CD14-positive monocyte (primary cell): ENCODE measurements around the gene OR10H5. TPM values are rescaled to one million over a fixed set of nuclear protein-coding genes. Genes with fewer than 3 reads are reported as not detected.
"Not testable (repeated sequence)": the region's sequence is repeated elsewhere in the genome, so short reads cannot be mapped to it uniquely, and the experiment has no call there.

Source experiments
- DNase-seq, 3 donors: peaks; one replicate each; pipeline ENCODE4 v3.0.0-alpha.2; 2011 to 2022
- H2AFZ ChIP-seq: 2 replicates; pipeline ENCODE4 v1.6.0; 2012; ENCODE audit warnings: mild to moderate bottlenecking, low read depth, low read length, inconsistent platforms; ENCODE audit not compliant: insufficient read depth, poor library complexity, severe bottlenecking
- H3K27ac ChIP-seq, 2 donors: 1 replicate in 1 of 2; 2 replicates in 1 of 2; pipeline ENCODE4 v1.5.1; 2012 to 2013; ENCODE audit warnings: low read length in 2 of 2, control low read depth in 1 of 2, inconsistent platforms in 1 of 2, low read depth in 1 of 2, mild to moderate bottlenecking in 1 of 2
- H3K27me3 ChIP-seq, 2 donors: one replicate each; pipeline versions ENCODE4 v1.6.0 to v1.6.1; 2011 to 2013; ENCODE audit warnings: low read length in 2 of 2; ENCODE audit not compliant: control insufficient read depth in 2 of 2, insufficient read depth in 2 of 2
- H3K36me3 ChIP-seq, 2 donors: replicated peaks in 1 of 2; 1 replicate in 1 of 2; 2 replicates in 1 of 2; pipeline versions ENCODE4 v1.5.1 to v1.6.1; 2012 to 2013; ENCODE audit warnings: low read length in 2 of 2, control low read depth in 1 of 2, inconsistent platforms in 1 of 2, mild to moderate bottlenecking in 1 of 2; ENCODE audit not compliant: insufficient read depth in 2 of 2, control insufficient read depth in 1 of 2
- H3K4me1 ChIP-seq, 2 donors: 1 replicate in 1 of 2; 2 replicates in 1 of 2; pipeline versions ENCODE4 v1.5.1 to v1.6.1; 2012 to 2013; ENCODE audit warnings: low read length in 2 of 2, control low read depth in 1 of 2, inconsistent platforms in 1 of 2, mild to moderate bottlenecking in 1 of 2, moderate library complexity in 1 of 2; ENCODE audit not compliant: insufficient read depth in 2 of 2, control insufficient read depth in 1 of 2
- H3K4me2 ChIP-seq: replicated peaks from 2 replicates; pipeline ENCODE3; 2012; ENCODE audit warnings: low read length, moderate library complexity, mild to moderate bottlenecking; ENCODE audit not compliant: poor library complexity, severe bottlenecking; ENCODE audit errors: extremely low read depth
- H3K4me3 ChIP-seq, 3 experiments: fragments of 200-600 bp in 1 of 3; sonication (generic) in 1 of 3; replicated peaks in 1 of 3; 1 replicate in 2 of 3; 2 replicates in 1 of 3; pipeline ENCODE4 v1.5.1; 2011 to 2013; ENCODE audit warnings: low read length in 3 of 3, mild to moderate bottlenecking in 3 of 3, control low read depth in 2 of 3, low read depth in 2 of 3, inconsistent platforms in 1 of 3, moderate library complexity in 1 of 3
- H3K79me2 ChIP-seq: 2 replicates; pipeline ENCODE4 v1.6.0; 2012; ENCODE audit warnings: mild to moderate bottlenecking, control low read depth, inconsistent platforms, low read length, moderate library complexity; ENCODE audit not compliant: insufficient read depth
- H3K9ac ChIP-seq: 2 replicates; pipeline ENCODE4 v1.6.0; 2017; ENCODE audit warnings: low read length, mild to moderate bottlenecking; ENCODE audit not compliant: insufficient read depth, poor library complexity, severe bottlenecking
- H3K9me3 ChIP-seq, 2 donors: replicated peaks in 1 of 2; 1 replicate in 1 of 2; 2 replicates in 1 of 2; pipeline versions ENCODE4 v1.5.1 to v1.6.1; 2012 to 2013; ENCODE audit warnings: low read length in 2 of 2, control low read depth in 1 of 2; ENCODE audit not compliant: control insufficient read depth in 1 of 2, insufficient read depth in 1 of 2
- H4K20me1 ChIP-seq: 2 replicates; pipeline ENCODE4 v1.6.0; 2012; ENCODE audit warnings: mild to moderate bottlenecking, low read length, control low read depth, moderate library complexity; ENCODE audit not compliant: insufficient read depth
- H3K27ac Mint-ChIP-seq, 7 donors: one replicate each; pipeline ENCODE4 v1.8.0; 2020; ENCODE audit warnings: mild to moderate bottlenecking in 7 of 7, mixed read lengths in 7 of 7, moderate library complexity in 6 of 7, inconsistent platforms in 2 of 7
- H3K27me3 Mint-ChIP-seq, 3 donors: one replicate each; pipeline ENCODE4 v1.8.0; 2021 to 2022; ENCODE audit warnings: low read depth in 3 of 3, mild to moderate bottlenecking in 3 of 3, mixed read lengths in 3 of 3, moderate library complexity in 3 of 3, inconsistent platforms in 1 of 3
- H3K36me3 Mint-ChIP-seq, 2 donors: one replicate each; pipeline ENCODE4 v1.8.0; 2020; ENCODE audit warnings: mixed read lengths in 2 of 2, inconsistent platforms in 1 of 2, mild to moderate bottlenecking in 1 of 2
- H3K4me1 Mint-ChIP-seq: one replicate; pipeline ENCODE4 v1.8.0; 2020; ENCODE audit warnings: mild to moderate bottlenecking, mixed read lengths
- H3K4me3 Mint-ChIP-seq, 2 donors: one replicate each; pipeline ENCODE4 v1.8.0; 2020; ENCODE audit warnings: mild to moderate bottlenecking in 2 of 2, mixed read lengths in 2 of 2, moderate library complexity in 1 of 2
- H3K9me3 Mint-ChIP-seq, 7 donors: one replicate each; pipeline ENCODE4 v1.8.0; 2020 to 2022; ENCODE audit warnings: mixed read lengths in 7 of 7, mild to moderate bottlenecking in 6 of 7, moderate library complexity in 6 of 7, inconsistent platforms in 2 of 7
- CTCF ChIP-seq: fragments of 200-600 bp; IDR thresholded peaks from one replicate; pipeline ENCODE4 v1.8.0; 2022; ENCODE audit warnings: antibody characterized with exemption, mild to moderate bottlenecking
- WGBS: methylation state at CpG from one replicate; pipeline ENCODE4 v1.1.5; 2013; ENCODE audit warnings: missing lambda C conversion rate; ENCODE audit not compliant: insufficient coverage; 5-methylcytosine and 5-hydroxymethylcytosine counted together
- intact Hi-C, 2 donors: fragments of 100-400 bp; cut with micrococcal nuclease; formaldehyde crosslinking; loops; one replicate each; pipeline versions ENCODE4 v1.15.0 to v1.15.1; 2023
- polyA plus RNA-seq, 3 donors: library from polyadenylated mRNA; depleted of rRNA in 1 of 3; unstranded in 2 of 3; stranded (reverse) in 1 of 3; fragments of 300-500 nt in 2 of 3; fragments of >200 nt in 1 of 3; fragmentation: Illumina TruSeq in 2 of 3; gene quantifications; 1 replicate in 2 of 3; 2 replicates in 1 of 3; pipeline ENCODE4 v1.2.3, GENCODE V29; 2012 to 2021

Gene OR10H5
- polyA plus RNA-seq, 3 donors, result not detected

GRCh38 chr19:15825753-15826152, 38.3 kb downstream of the OR10H5 start:
- WGBS, result no CpG with 5 or more reads among the region's 1 CpG
- TF ChIP-seq CTCF, result no peak
- H3K9me3 ChIP-seq, result no peaks in the 10 kb centered on the region
- no peaks in the 10 kb centered on the region for H4K20me1 ChIP-seq
- no peak overlapping the region for H3K4me3 Mint-ChIP-seq
- H3K27me3 Mint-ChIP-seq, result peaks cover 1 to 10% (median 5%) of the 10 kb centered on the region in 3 donors
- H3K4me1 Mint-ChIP-seq, result peaks cover 5% of the 10 kb centered on the region
- no peak overlapping the region for H3K27ac ChIP-seq
- DNase-seq, result no peak
- H3K4me2 ChIP-seq, result no peak overlapping the region
- no peak overlapping the region for H3K9ac ChIP-seq
- no peaks in the 10 kb centered on the region for H3K4me1 ChIP-seq
- intact Hi-C loops, result no loop called here
- no peak overlapping the region for H3K27ac Mint-ChIP-seq
- H3K36me3 ChIP-seq, result no peaks in the 10 kb centered on the region
- no peak overlapping the region for H3K4me3 ChIP-seq
- no peaks in the 10 kb centered on the region for H3K9me3 Mint-ChIP-seq
- H3K79me2 ChIP-seq, result no peaks in the 10 kb centered on the region
- H2AFZ ChIP-seq, result no peak overlapping the region
- no peaks in the 10 kb centered on the region for H3K36me3 Mint-ChIP-seq
- no peaks in the 10 kb centered on the region for H3K27me3 ChIP-seq

- H3K27me3 Mint-ChIP-seq, result peaks cover 1 to 10% (median 5%) of the 10 kb centered on the region in 3 donors
- DNase-seq, result no peak
- H3K27me3 ChIP-seq, result no peaks in the 10 kb centered on the region
- no peaks in the 10 kb centered on the region for H4K20me1 ChIP-seq
- H3K4me1 Mint-ChIP-seq, result peaks cover 5% of the 10 kb centered on the region
- no peak for TF ChIP-seq CTCF
- no peaks in the 10 kb centered on the region for H3K9me3 ChIP-seq
- H3K27ac Mint-ChIP-seq, result no peak overlapping the region
- no peaks in the 10 kb centered on the region for H3K36me3 Mint-ChIP-seq
- no peak overlapping the region for H2AFZ ChIP-seq
- H3K4me3 Mint-ChIP-seq, result no peak overlapping the region
- intact Hi-C loops, result no loop called here
- no peaks in the 10 kb centered on the region for H3K4me1 ChIP-seq
- H3K36me3 ChIP-seq, result no peaks in the 10 kb centered on the region
- no peak overlapping the region for H3K27ac ChIP-seq
- H3K9ac ChIP-seq, result no peak overlapping the region
- no peak overlapping the region for H3K4me3 ChIP-seq
- H3K79me2 ChIP-seq, result no peaks in the 10 kb centered on the region
- H3K4me2 ChIP-seq, result no peak overlapping the region
- no peaks in the 10 kb centered on the region for H3K9me3 Mint-ChIP-seq
- 69% methylated on average over 5 of the region's 7 CpGs for WGBS
These were observed 40.7 kb downstream of the OR10H5 start for GRCh38 chr19:15828121-15828610.

- H3K4me3 Mint-ChIP-seq, H3K36me3 ChIP-seq, intact Hi-C loops, H3K36me3 Mint-ChIP-seq, DNase-seq, H3K4me1 ChIP-seq, H3K9ac ChIP-seq, H3K79me2 ChIP-seq, H3K27me3 ChIP-seq, H3K4me1 Mint-ChIP-seq, H3K27ac ChIP-seq, H3K27me3 Mint-ChIP-seq, H3K9me3 ChIP-seq, H3K4me2 ChIP-seq, H3K27ac Mint-ChIP-seq, H4K20me1 ChIP-seq, H3K4me3 ChIP-seq, H3K9me3 Mint-ChIP-seq, H2AFZ ChIP-seq: not testable (repeated sequence)
- WGBS, result 63% methylated on average over 13 of the region's 13 CpGs
These were observed 41.3 kb downstream of the OR10H5 start for GRCh38 chr19:15828611-15829305.
